ENCODE measurements around the gene TCERG1L.

Gene TCERG1L

GRCh38 chr10:131099028-131099726, 212.3 kb downstream of the TCERG1L start:
- Histone ChIP-seq H2BK12ac (ENCODE audit: low read length) (no peak overlapping the region), H3K27ac (replicated peaks; ENCODE audit: low read length) (no peak overlapping the region), H4K8ac (ENCODE audit: low read depth, low read length) (no peak overlapping the region), H3K79me1 (ENCODE audit: low read depth, low read length) (no peaks in the 10 kb centered on the region), H3K4ac (ENCODE audit: low read length) (no peak overlapping the region), H2AK5ac (ENCODE audit: low read depth, low read length) (no peak overlapping the region), H4K91ac (ENCODE audit: low read depth, low read length, poor library complexity) (no peak overlapping the region), H3K23ac (ENCODE audit: low read depth, low read length, poor library complexity) (no peak overlapping the region), H3K14ac (ENCODE audit: low read length) (no peak overlapping the region), H3K36me3 (replicated peaks in 1 of 2; ENCODE audit: control insufficient read depth in 2 of 2, insufficient read depth in 2 of 2, low read length in 2 of 2) (no peaks in the 10 kb centered on the region), H3K27me3 (ENCODE audit: control insufficient read depth in 3 of 3, insufficient read depth in 3 of 3, low read depth in 1 of 3, low read length in 3 of 3) (no peaks in the 10 kb centered on the region), H2BK5ac (ENCODE audit: low read length) (no peak overlapping the region), H3K9me3 (replicated peaks in 1 of 2; ENCODE audit: control insufficient read depth in 2 of 2, insufficient read depth in 1 of 2, low read depth in 1 of 2, low read length in 2 of 2) (no peaks in the 10 kb centered on the region), H3K18ac (ENCODE audit: low read length) (no peak overlapping the region), H2BK15ac (ENCODE audit: low read length) (no peak overlapping the region), H3K9ac (ENCODE audit: low read depth, low read length, poor library complexity) (no peak overlapping the region), H3K4me3 (ENCODE audit: low read length in 2 of 2) (no peak overlapping the region), H3K4me1 (ENCODE audit: control insufficient read depth in 2 of 2, insufficient read depth in 1 of 2, low read depth in 1 of 2, low read length in 2 of 2) (peaks cover 0 to 3% of the 10 kb centered on the region in 2 donors), H2BK120ac (ENCODE audit: low read depth, low read length) (no peak overlapping the region), H3K4me2 (ENCODE audit: insufficient read depth, low read length, poor library complexity, severe bottlenecking) (no peak overlapping the region), H2AFZ (ENCODE audit: low read length) (no peak overlapping the region)
- no peak for DNase-seq (ENCODE audit: low spot score)
- no CpG with 5 or more reads among the region's 11 CpGs for WGBS, 2 donors (ENCODE audit: extremely low coverage in 2 of 2, insufficient read length in 2 of 2, insufficient replicate concordance in 1 of 2)

GRCh38 chr10:131098416-131098952, 213.0 kb downstream of the TCERG1L start:
- H2BK12ac ChIP-seq (ENCODE audit: low read length) = peak overlapping the region; percentile 5
- H2BK15ac ChIP-seq (ENCODE audit: low read length) = no peak overlapping the region
- H3K4me3 ChIP-seq (ENCODE audit: low read length in 2 of 2) = no peak overlapping the region
- H3K14ac ChIP-seq (ENCODE audit: low read length) = no peak overlapping the region
- H2AFZ ChIP-seq (ENCODE audit: low read length) = no peak overlapping the region
- H3K23ac ChIP-seq (ENCODE audit: low read depth, low read length, poor library complexity) = no peak overlapping the region
- no peak overlapping the region for H3K4me2 ChIP-seq (ENCODE audit: insufficient read depth, low read length, poor library complexity, severe bottlenecking)
- H3K9me3 ChIP-seq (replicated peaks in 1 of 2; ENCODE audit: control insufficient read depth in 2 of 2, insufficient read depth in 1 of 2, low read depth in 1 of 2, low read length in 2 of 2) = no peaks in the 10 kb centered on the region
- no peak overlapping the region for H3K9ac ChIP-seq (ENCODE audit: low read depth, low read length, poor library complexity)
- no peaks in the 10 kb centered on the region for H3K36me3 ChIP-seq (replicated peaks in 1 of 2; ENCODE audit: control insufficient read depth in 2 of 2, insufficient read depth in 2 of 2, low read length in 2 of 2)
- H2BK5ac ChIP-seq (ENCODE audit: low read length) = no peak overlapping the region
- H3K18ac ChIP-seq (ENCODE audit: low read length) = peak overlapping the region; percentile 60
- no peak overlapping the region for H4K8ac ChIP-seq (ENCODE audit: low read depth, low read length)
- no CpG with 5 or more reads among the region's 15 CpGs for WGBS, 2 donors (ENCODE audit: extremely low coverage in 2 of 2, insufficient read length in 2 of 2, insufficient replicate concordance in 1 of 2)
- DNase-seq (ENCODE audit: low spot score) = no peak
- no peak overlapping the region for H2BK120ac ChIP-seq (ENCODE audit: low read depth, low read length)
- no peak overlapping the region for H4K91ac ChIP-seq (ENCODE audit: low read depth, low read length, poor library complexity)
- peaks cover 0 to 3% of the 10 kb centered on the region in 2 donors for H3K4me1 ChIP-seq (ENCODE audit: control insufficient read depth in 2 of 2, insufficient read depth in 1 of 2, low read depth in 1 of 2, low read length in 2 of 2)
- H3K27ac ChIP-seq (replicated peaks; ENCODE audit: low read length) = no peak overlapping the region
- H3K27me3 ChIP-seq (ENCODE audit: control insufficient read depth in 3 of 3, insufficient read depth in 3 of 3, low read depth in 1 of 3, low read length in 3 of 3) = no peaks in the 10 kb centered on the region
- no peaks in the 10 kb centered on the region for H3K79me1 ChIP-seq (ENCODE audit: low read depth, low read length)
- no peak overlapping the region for H3K4ac ChIP-seq (ENCODE audit: low read length)
- H2AK5ac ChIP-seq (ENCODE audit: low read depth, low read length) = no peak overlapping the region

GRCh38 chr10:131096031-131096430, 215.5 kb downstream of the TCERG1L start:
- Histone ChIP-seq H3K36me3 (replicated peaks in 1 of 2; ENCODE audit: control insufficient read depth in 2 of 2, insufficient read depth in 2 of 2, low read length in 2 of 2) (no peaks in the 10 kb centered on the region), H3K27ac (replicated peaks; ENCODE audit: low read length) (no peak overlapping the region), H2BK5ac (ENCODE audit: low read length) (peak overlapping the region; percentile 19), H2BK15ac (ENCODE audit: low read length) (peak overlapping the region; percentile 81), H2AK5ac (ENCODE audit: low read depth, low read length) (peak overlapping the region; percentile 30), H2BK120ac (ENCODE audit: low read depth, low read length) (peak overlapping the region; percentile 92), H3K79me1 (ENCODE audit: low read depth, low read length) (no peaks in the 10 kb centered on the region), H3K4me2 (ENCODE audit: insufficient read depth, low read length, poor library complexity, severe bottlenecking) (no peak overlapping the region), H4K8ac (ENCODE audit: low read depth, low read length) (no peak overlapping the region), H3K4me1 (ENCODE audit: control insufficient read depth in 2 of 2, insufficient read depth in 1 of 2, low read depth in 1 of 2, low read length in 2 of 2) (peaks cover 0 to 3% of the 10 kb centered on the region in 2 donors), H3K18ac (ENCODE audit: low read length) (peak overlapping the region; percentile 89), H3K4me3 (ENCODE audit: low read length in 2 of 2) (no peak overlapping the region), H3K9me3 (replicated peaks in 1 of 2; ENCODE audit: control insufficient read depth in 2 of 2, insufficient read depth in 1 of 2, low read depth in 1 of 2, low read length in 2 of 2) (no peaks in the 10 kb centered on the region), H3K27me3 (ENCODE audit: control insufficient read depth in 3 of 3, insufficient read depth in 3 of 3, low read depth in 1 of 3, low read length in 3 of 3) (no peaks in the 10 kb centered on the region), H3K23ac (ENCODE audit: low read depth, low read length, poor library complexity) (no peak overlapping the region), H2AFZ (ENCODE audit: low read length) (no peak overlapping the region), H3K14ac (ENCODE audit: low read length) (peak overlapping the region; percentile 94), H4K91ac (ENCODE audit: low read depth, low read length, poor library complexity) (no peak overlapping the region), H3K9ac (ENCODE audit: low read depth, low read length, poor library complexity) (no peak overlapping the region), H2BK12ac (ENCODE audit: low read length) (peak overlapping the region; percentile 66), H3K4ac (ENCODE audit: low read length) (no peak overlapping the region)
- WGBS, 2 donors (ENCODE audit: extremely low coverage in 2 of 2, insufficient read length in 2 of 2, insufficient replicate concordance in 1 of 2) = no CpG with 5 or more reads among the region's 7 CpGs
- no peak for DNase-seq (ENCODE audit: low spot score)

GRCh38 chr10:131095313-131095580, 216.3 kb downstream of the TCERG1L start:
- Histone ChIP-seq H3K4me1 (ENCODE audit: control insufficient read depth in 2 of 2, insufficient read depth in 1 of 2, low read depth in 1 of 2, low read length in 2 of 2) (peaks cover 0 to 3% of the 10 kb centered on the region in 2 donors), H2AFZ (ENCODE audit: low read length) (no peak overlapping the region), H3K27me3 (ENCODE audit: control insufficient read depth in 3 of 3, insufficient read depth in 3 of 3, low read depth in 1 of 3, low read length in 3 of 3) (no peaks in the 10 kb centered on the region), H3K23ac (ENCODE audit: low read depth, low read length, poor library complexity) (peak overlapping the region; percentile 34), H2AK5ac (ENCODE audit: low read depth, low read length) (peak overlapping the region; percentile 96), H3K4me3 (ENCODE audit: low read length in 2 of 2) (no peak overlapping the region), H3K9ac (ENCODE audit: low read depth, low read length, poor library complexity) (no peak overlapping the region), H3K14ac (ENCODE audit: low read length) (no peak overlapping the region), H3K18ac (ENCODE audit: low read length) (peak overlapping the region; percentile 91), H2BK5ac (ENCODE audit: low read length) (peak overlapping the region; percentile 97), H4K91ac (ENCODE audit: low read depth, low read length, poor library complexity) (no peak overlapping the region), H4K8ac (ENCODE audit: low read depth, low read length) (no peak overlapping the region), H3K4ac (ENCODE audit: low read length) (no peak overlapping the region), H3K27ac (replicated peaks; ENCODE audit: low read length) (no peak overlapping the region), H3K79me1 (ENCODE audit: low read depth, low read length) (no peaks in the 10 kb centered on the region), H2BK15ac (ENCODE audit: low read length) (peak overlapping the region; percentile 71), H3K4me2 (ENCODE audit: insufficient read depth, low read length, poor library complexity, severe bottlenecking) (no peak overlapping the region), H3K9me3 (replicated peaks in 1 of 2; ENCODE audit: control insufficient read depth in 2 of 2, insufficient read depth in 1 of 2, low read depth in 1 of 2, low read length in 2 of 2) (no peaks in the 10 kb centered on the region), H2BK120ac (ENCODE audit: low read depth, low read length) (peak overlapping the region; percentile 93), H3K36me3 (replicated peaks in 1 of 2; ENCODE audit: control insufficient read depth in 2 of 2, insufficient read depth in 2 of 2, low read length in 2 of 2) (no peaks in the 10 kb centered on the region), H2BK12ac (ENCODE audit: low read length) (peak overlapping the region; percentile 99)
- WGBS, 2 donors (ENCODE audit: extremely low coverage in 2 of 2, insufficient read length in 2 of 2, insufficient replicate concordance in 1 of 2) = no CpG with 5 or more reads among the region's 12 CpGs
- DNase-seq (ENCODE audit: low spot score) = no peak

Measured in neuronal stem cell (in vitro differentiated cells).